Pancreas (tissue), 8 donors: ENCODE results near the gene FABP7. TPM values are rescaled to one million over a fixed set of nuclear protein-coding genes. Genes with fewer than 3 reads are reported as not detected.

ENCODE experiments used
- polyA plus RNA-seq, 2 donors: library from polyadenylated mRNA; stranded (reverse); fragments of 200-250 nt; gene quantifications; one replicate each; pipeline ENCODE4 v1.2.3, GENCODE V29; 2013
- total RNA-seq, 6 donors: library from RNA; stranded (reverse); fragmentation: NEBNext Ultra II Directional in 4 of 6; extraction: Animal tissue kit (Norgen Biotek cat#: 25700) in 4 of 6; gene quantifications; one replicate each; pipeline versions ENCODE4 v1.2.1 to v1.2.4, GENCODE V29; 2021 to 2023
- donor health status: healthy with polysubstance abuse.
- donor health status: DM: no; HTN: no; CAD: no; lungs with moderate emphysema.
- donor health status: DM: no; HTN: no; CAD: no.
- donor health status: Bipolar disorder and iron deficiency.
- donor health status: DM: yes; HTN: yes; CAD: no.
- donor health status: DM: no; HTN: no; CAD: no.
- donor health status: DM: no; HTN: no; CAD: no.
- donor health status: DM: yes; HTN: yes; CAD: no.

Gene FABP7
- total and polyA plus RNA-seq, 8 donors = not detected

Other genes starting within 250 kb of the FABP7 start
- gene PKIB, start 169.3 kb upstream of the FABP7 start, total RNA-seq = 1 to 10 TPM; 1.2 to 7.3 (median 4.5) TPM
- 10 to 100 TPM in 1 of 2 donors, 1 to 10 TPM in 1; 5.2 to 21.1 TPM for gene PKIB, start 169.3 kb upstream of the FABP7 start, polyA plus RNA-seq
- 10 to 100 TPM in 4 of 6 donors, 1 to 10 TPM in 2; 8.7 to 12.6 (median 10.6) TPM for gene SMPDL3A, start 9.5 kb downstream of the FABP7 start, total RNA-seq
- 10 to 100 TPM in 1 of 2 donors, 1 to 10 TPM in 1; 7.4 to 19.8 TPM for gene SMPDL3A, start 9.5 kb downstream of the FABP7 start, polyA plus RNA-seq
- under 1 TPM in 2 of 6 donors, not detected in 4; 0.03 to 0.06 TPM for gene CLVS2, start 216.5 kb downstream of the FABP7 start, total RNA-seq
- gene CLVS2, start 216.5 kb downstream of the FABP7 start, polyA plus RNA-seq = under 1 TPM; under 0.01 to 0.02 TPM